Cardiac muscle cell (in vitro differentiated cells and primary cell): ENCODE measurements around the gene WRNIP1. TPM values are rescaled to one million over a fixed set of nuclear protein-coding genes. Genes with fewer than 3 reads are reported as not detected.

Source experiments
- DNase-seq, 2 donors: peaks; one replicate each; pipeline versions ENCODE4 v3.0.0 to v3.0.0-alpha.2; 2010 to 2017; ENCODE audit warnings: low read depth in 1 of 2, low spot score in 1 of 2
- H3K27ac ChIP-seq: fragments of 200-600 bp; sonication (generic); 2 replicates; pipeline ENCODE4 v1.5.1; 2016
- H3K27me3 ChIP-seq: fragments of 200-600 bp; sonication (generic); 2 replicates; pipeline ENCODE4 v1.6.0; 2016; ENCODE audit warnings: control low read depth
- H3K36me3 ChIP-seq: fragments of 200-600 bp; sonication (generic); 2 replicates; pipeline ENCODE4 v1.5.1; 2016; ENCODE audit warnings: control low read depth
- H3K4me1 ChIP-seq: fragments of 200-600 bp; sonication (generic); 2 replicates; pipeline ENCODE4 v1.8.1; 2017; ENCODE audit warnings: low read depth, mild to moderate bottlenecking, mixed run types
- H3K4me3 ChIP-seq: fragments of 200-600 bp; sonication (generic); 2 replicates; pipeline ENCODE4 v1.5.1; 2016; ENCODE audit warnings: mild to moderate bottlenecking
- H3K9me3 ChIP-seq: fragments of 200-600 bp; sonication (generic); 2 replicates; pipeline ENCODE4 v1.5.1; 2017; ENCODE audit warnings: low read depth, mild to moderate bottlenecking, control low read depth
- polyA plus RNA-seq: library from polyadenylated mRNA; unstranded; fragments of >200 nt; fragmentation: Nextera tagmentation; extraction: Ambion mirVana; gene quantifications from 2 replicates; pipeline ENCODE4 v1.2.1, GENCODE V29; 2016
- total RNA-seq: library from RNA; depleted of rRNA; stranded (reverse); fragments of >200 nt; gene quantifications from 2 replicates; pipeline ENCODE4 v1.2.3, GENCODE V29; 2016
- TF ChIP-seq, protein P1 (sequence below): IDR thresholded peaks from 2 replicates; pipeline ENCODE4 v1.5.1; 2012; ENCODE audit warnings: low read depth, mild to moderate bottlenecking, low read length

The WRNIP1 gene
- total and polyA plus RNA-seq, 2 experiments from 2014 or later, result 59.2 to 89.9 TPM

DNA sequence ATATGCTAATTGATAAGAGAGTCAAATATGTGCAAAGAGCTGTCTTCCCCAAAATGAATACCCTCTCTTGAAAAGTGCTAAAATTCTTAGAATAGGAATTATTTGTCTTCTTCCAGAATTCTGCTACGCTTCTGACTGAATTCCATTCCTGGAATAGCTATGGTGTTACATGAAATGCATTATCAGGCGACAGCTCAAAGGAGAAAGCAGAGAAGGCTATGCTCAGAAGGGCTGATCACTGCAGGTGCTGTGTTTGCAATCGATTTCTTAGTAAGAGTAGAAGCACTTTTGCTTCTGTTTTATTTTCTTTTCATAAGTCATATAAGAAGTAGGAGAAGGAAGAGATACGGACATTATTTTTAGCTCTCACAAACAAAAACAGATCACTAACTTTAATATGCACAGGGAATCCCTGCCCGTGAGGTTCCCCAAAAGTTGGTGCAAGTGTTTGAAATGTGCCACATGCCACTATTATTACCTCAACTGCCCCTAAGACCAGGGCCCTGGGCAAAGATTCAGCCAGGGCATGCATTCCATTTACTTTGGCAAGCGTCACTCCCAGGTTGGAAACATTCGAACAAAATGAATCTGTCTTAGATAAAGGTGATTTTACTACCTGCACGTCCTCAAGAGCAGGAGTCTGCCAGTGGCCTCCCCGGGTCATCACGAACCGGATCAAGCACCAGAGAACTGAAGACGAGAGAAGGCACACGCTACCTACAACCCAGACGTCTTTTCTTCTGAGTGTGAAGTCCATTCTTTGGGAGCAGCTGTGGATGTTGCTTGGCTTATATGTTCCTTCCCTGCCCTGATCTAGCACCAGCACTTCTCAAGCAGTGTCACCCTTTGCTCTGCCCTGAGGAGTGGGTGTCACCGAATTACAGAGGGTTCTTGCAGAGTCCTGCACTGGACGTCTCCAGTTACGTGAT, 21.6 kb upstream of the WRNIP1 start:
- H3K36me3 ChIP-seq, result no peaks in the 10 kb centered on the region
- DNase-seq, result peak in 1 of 2 donors; percentile 60
- H3K4me1 ChIP-seq, result peaks cover 44% of the 10 kb centered on the region
- H3K9me3 ChIP-seq, result no peaks in the 10 kb centered on the region
- H3K27me3 ChIP-seq, result no peaks in the 10 kb centered on the region
- no peak overlapping the region for H3K4me3 ChIP-seq
- peak overlapping the region; percentile 66 for H3K27ac ChIP-seq
- TF ChIP-seq, protein P1, sequence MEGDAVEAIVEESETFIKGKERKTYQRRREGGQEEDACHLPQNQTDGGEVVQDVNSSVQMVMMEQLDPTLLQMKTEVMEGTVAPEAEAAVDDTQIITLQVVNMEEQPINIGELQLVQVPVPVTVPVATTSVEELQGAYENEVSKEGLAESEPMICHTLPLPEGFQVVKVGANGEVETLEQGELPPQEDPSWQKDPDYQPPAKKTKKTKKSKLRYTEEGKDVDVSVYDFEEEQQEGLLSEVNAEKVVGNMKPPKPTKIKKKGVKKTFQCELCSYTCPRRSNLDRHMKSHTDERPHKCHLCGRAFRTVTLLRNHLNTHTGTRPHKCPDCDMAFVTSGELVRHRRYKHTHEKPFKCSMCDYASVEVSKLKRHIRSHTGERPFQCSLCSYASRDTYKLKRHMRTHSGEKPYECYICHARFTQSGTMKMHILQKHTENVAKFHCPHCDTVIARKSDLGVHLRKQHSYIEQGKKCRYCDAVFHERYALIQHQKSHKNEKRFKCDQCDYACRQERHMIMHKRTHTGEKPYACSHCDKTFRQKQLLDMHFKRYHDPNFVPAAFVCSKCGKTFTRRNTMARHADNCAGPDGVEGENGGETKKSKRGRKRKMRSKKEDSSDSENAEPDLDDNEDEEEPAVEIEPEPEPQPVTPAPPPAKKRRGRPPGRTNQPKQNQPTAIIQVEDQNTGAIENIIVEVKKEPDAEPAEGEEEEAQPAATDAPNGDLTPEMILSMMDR, result no peak

DNA sequence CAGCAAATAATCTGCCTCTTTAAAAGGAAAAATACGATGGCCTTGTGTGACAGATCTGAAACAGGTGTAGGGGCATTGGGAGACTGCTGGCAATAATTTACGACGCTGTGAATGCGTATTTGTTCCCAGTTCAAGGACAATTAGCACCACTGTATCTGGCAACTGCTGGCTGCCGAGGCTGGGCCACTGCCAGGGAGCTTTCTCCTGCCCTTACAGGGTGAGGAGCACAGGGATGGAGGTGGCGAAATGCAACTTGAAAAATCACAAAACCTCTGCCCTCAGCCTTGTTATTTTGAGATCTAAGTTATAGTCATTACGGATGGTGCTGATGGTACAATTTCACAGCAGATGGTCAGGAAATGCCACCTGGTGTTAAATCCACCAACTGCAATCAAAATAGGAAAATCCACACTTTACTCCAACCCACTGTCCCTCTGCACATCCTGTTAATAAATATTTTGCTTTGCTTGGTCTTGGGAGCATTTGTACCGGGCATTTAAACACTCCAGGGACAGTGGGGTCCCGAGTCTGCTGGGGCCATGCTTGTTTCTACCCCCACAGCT, 20.9 kb upstream of the WRNIP1 start:
- H3K27ac ChIP-seq, result peak overlapping the region; percentile 66
- H3K36me3 ChIP-seq, result no peaks in the 10 kb centered on the region
- H3K4me3 ChIP-seq, result no peak overlapping the region
- peaks cover 52% of the 10 kb centered on the region for H3K4me1 ChIP-seq
- no peaks in the 10 kb centered on the region for H3K9me3 ChIP-seq
- TF ChIP-seq, protein P1, result peak; percentile 37
- H3K27me3 ChIP-seq, result no peaks in the 10 kb centered on the region
- DNase-seq, result peak in 1 of 2 donors; percentile 36

DNA sequence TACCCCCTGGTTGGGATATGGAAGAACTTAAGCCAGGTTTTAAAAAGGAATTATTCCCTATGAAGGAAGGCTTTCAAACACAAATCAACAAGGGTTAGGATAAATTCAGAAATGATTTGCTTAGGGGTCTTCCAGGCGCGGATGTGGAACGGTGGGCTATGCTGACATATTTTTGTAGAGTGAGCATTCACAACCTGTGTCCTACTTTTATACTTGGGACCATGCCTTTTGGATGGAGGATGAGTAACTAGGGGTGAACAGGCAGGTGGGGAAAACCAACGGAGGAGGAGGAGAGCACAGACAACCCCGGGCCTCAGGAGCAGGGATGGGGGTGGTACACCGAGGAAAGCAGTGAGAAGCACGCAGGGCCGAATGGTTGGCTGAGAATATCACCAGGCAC, 20.4 kb upstream of the WRNIP1 start:
- peaks cover 56% of the 10 kb centered on the region for H3K4me1 ChIP-seq
- H3K27me3 ChIP-seq, result no peaks in the 10 kb centered on the region
- TF ChIP-seq, protein P1, result no peak
- H3K9me3 ChIP-seq, result no peaks in the 10 kb centered on the region
- peak overlapping the region; percentile 66 for H3K27ac ChIP-seq
- no peak overlapping the region for H3K4me3 ChIP-seq
- no peak for DNase-seq
- H3K36me3 ChIP-seq, result no peaks in the 10 kb centered on the region

DNA sequence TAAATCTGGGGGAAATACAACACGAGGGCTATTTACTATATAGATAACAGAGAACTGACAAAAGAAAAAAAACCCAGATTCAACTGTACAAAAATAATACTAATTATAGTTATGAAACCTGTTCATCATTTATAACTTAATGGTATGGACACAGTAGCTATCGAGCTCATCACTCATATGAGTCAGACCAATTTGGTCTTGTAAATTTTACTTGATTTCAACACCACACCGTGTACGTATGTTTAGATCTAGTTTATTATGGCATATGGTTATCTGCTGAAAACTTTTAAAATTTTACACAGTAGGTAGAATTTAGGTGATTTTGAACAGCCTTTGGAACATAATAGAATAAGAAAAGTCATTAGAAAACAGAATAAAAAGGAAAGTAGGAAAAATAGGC, 19.9 kb upstream of the WRNIP1 start:
- H3K4me1 ChIP-seq, result peaks cover 56% of the 10 kb centered on the region
- TF ChIP-seq, protein P1, result no peak
- DNase-seq, result no peak
- no peaks in the 10 kb centered on the region for H3K36me3 ChIP-seq
- H3K27ac ChIP-seq, result no peak overlapping the region
- no peak overlapping the region for H3K4me3 ChIP-seq
- H3K27me3 ChIP-seq, result no peaks in the 10 kb centered on the region
- H3K9me3 ChIP-seq, result no peaks in the 10 kb centered on the region

DNA sequence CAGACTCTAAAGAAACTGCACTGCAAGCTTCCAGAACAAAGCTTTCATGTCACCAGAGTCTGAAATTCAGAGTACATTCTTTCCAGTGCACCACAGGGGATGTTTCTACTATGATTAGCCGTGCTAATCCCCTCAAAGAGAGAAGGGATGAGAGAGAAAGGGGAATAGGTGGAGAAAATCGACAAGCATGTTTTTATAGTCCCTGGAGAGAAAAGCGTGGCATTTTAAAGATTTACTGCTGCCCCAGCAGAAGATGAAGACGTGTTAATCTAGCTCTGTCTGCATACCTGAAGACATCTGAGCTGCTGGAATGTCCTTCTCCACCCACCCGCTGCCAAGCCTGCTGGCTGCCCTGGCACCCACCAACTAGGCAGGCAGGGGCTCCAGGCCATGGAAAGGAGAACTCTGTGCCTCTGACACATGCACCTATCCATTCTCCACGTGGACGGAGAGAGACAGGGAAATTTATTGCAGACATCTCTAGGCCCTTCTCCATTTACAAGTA, 18.6 kb upstream of the WRNIP1 start:
- TF ChIP-seq, protein P1, result no peak

More for the DNA sequence above, 18.6 kb upstream of the WRNIP1 start:
- Histone ChIP-seq H3K4me3 (no peak overlapping the region), H3K4me1 (peaks cover 46% of the 10 kb centered on the region), H3K27ac (no peak overlapping the region), H3K9me3 (no peaks in the 10 kb centered on the region), H3K36me3 (no peaks in the 10 kb centered on the region), H3K27me3 (no peaks in the 10 kb centered on the region)
- DNase-seq, result no peak
